ENCODE measurements around the gene RBM47.

The RBM47 gene

GRCh38 chr4:40627540-40627939, 2.1 kb downstream of the RBM47 start:
- no peak for DNase-seq
- in situ Hi-C loops (cut with MboI; ENCODE audit: low pct_unique_long_range_greater_than_20kb, low sequenced_read_pairs), result no loop called here

DNA sequence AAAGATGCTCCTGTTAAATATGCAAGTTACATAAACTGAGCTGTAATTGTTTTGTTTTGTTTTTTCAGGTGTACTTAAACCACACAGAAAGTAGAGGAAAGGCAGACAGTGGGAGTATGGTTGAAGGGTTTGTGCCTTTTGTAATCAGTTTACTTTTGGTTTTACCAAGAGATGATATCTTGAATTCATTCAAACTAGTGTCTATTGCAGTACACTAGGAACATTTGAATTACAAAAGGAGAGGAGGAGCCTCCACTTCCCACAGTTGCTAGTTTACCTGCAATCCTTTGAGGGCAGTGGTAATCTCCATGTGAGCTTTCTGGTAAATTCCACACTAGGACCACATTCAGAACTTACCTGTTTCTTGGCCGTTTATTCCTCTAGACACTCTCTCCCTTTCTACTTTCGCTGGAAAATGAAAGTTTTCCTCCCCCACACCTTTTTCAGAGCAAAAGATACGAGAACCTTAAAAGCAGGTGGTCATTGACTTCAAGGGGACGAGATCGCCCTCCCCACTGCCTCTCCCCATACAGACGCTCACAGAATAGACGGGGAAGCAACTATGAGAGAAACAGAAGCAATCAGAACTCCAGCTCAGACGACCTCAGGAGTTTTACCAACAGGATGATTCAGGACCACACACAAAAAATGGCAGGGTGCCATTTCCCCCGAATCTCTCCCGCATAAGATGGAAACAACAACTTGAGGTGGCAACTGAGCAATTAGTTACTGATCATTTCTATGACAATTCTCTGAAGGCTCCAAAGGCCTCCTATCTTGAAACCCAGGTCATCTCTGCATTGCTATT, 3.3 kb downstream of the RBM47 start:
- no peak for DNase-seq
- in situ Hi-C loops (cut with MboI; ENCODE audit: low pct_unique_long_range_greater_than_20kb, low sequenced_read_pairs), result no loop called here

- in situ Hi-C loops (cut with MboI; ENCODE audit: low pct_unique_long_range_greater_than_20kb, low sequenced_read_pairs), result no loop called here
These were observed 6.0 kb downstream of the RBM47 start for GRCh38 chr4:40623707-40624106.

GRCh38 chr4:40622913-40623312, 6.8 kb downstream of the RBM47 start:
- DNase-seq, result no peak
- in situ Hi-C loops (cut with MboI; ENCODE audit: low pct_unique_long_range_greater_than_20kb, low sequenced_read_pairs), result no loop called here

More at GRCh38 chr4:40623707-40624106, 6.0 kb downstream of the RBM47 start:
- DNase-seq, result no peak

GRCh38 chr4:40621592-40622512, 7.8 kb downstream of the RBM47 start:
- DNase-seq, result peak; percentile 99
- in situ Hi-C loops (cut with MboI; ENCODE audit: low pct_unique_long_range_greater_than_20kb, low sequenced_read_pairs), result no loop called here

- DNase-seq, result no peak
- in situ Hi-C loops (cut with MboI; ENCODE audit: low pct_unique_long_range_greater_than_20kb, low sequenced_read_pairs), result no loop called here
These were observed 8.5 kb downstream of the RBM47 start for GRCh38 chr4:40621229-40621591.

- in situ Hi-C loops (cut with MboI; ENCODE audit: low pct_unique_long_range_greater_than_20kb, low sequenced_read_pairs), result no loop called here
- DNase-seq, result no peak
These were observed 10.1 kb downstream of the RBM47 start for GRCh38 chr4:40619600-40619999.

DNA sequence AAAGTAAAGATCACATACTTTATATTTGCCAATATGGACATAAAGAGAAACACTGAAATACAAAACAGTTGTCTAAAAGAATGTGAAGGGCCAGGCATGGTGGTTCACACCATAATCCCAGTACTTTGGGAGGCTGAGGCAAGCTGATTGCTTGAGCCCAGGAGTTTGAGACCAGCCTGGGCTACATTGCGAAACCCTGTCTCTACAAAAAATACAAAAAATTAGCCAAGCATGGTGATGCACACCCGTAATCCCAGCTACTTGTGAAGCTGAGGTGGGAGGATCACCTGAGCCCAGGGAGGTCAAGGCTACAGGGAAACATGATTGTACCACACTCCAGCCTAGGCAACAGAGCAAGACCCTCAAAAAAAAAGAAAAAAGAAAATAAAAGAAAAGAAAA, 11.8 kb downstream of the RBM47 start:
- peak; percentile 35 for DNase-seq
- in situ Hi-C loops (cut with MboI; ENCODE audit: low pct_unique_long_range_greater_than_20kb, low sequenced_read_pairs), result no loop called here

DNA sequence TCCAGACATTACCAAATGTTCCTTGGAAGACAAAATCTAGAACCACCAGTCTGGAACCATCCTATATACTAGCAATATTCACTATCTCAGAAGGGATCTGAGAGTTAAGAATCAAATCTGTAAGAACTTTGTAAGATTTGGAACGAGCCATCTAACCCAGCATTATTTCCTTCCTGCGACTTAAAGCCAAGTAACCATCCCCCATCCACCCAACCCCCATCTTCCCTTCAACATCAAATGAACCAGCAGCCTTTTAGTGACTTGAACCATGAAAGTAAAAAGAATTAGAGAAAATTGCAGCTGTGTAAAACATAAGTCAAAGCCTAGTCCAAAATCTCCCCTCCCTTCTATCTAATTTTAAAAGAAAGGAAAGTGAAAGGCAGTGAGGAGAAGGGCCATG, 15.6 kb downstream of the RBM47 start:
- no peak for DNase-seq
- in situ Hi-C loops (cut with MboI; ENCODE audit: low pct_unique_long_range_greater_than_20kb, low sequenced_read_pairs), result no loop called here

DNA sequence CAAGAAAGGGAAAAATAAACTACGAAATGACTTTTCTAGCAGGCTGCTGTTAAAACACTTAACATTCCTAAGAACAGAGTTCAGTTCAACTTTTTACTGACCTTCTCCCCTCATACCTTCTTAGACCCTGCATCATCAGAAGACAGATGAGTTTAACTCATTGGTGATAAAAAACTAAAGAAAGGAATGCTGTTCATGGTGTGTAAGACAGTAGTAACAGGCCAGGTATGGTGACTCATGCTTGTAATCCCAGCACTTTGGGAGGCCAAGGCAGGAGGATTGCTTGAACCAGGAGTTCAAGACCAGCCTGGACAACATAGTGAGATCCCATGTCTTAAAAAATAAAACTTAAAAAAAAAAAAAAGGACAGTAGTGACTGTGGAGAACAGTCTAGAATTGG, 16.2 kb downstream of the RBM47 start:
- in situ Hi-C loops (cut with MboI; ENCODE audit: low pct_unique_long_range_greater_than_20kb, low sequenced_read_pairs), result no loop called here
- no peak for DNase-seq

- in situ Hi-C loops (cut with MboI; ENCODE audit: low pct_unique_long_range_greater_than_20kb, low sequenced_read_pairs), result no loop called here
- DNase-seq, result no peak
These were observed 16.8 kb downstream of the RBM47 start for GRCh38 chr4:40612831-40613230.

DNA sequence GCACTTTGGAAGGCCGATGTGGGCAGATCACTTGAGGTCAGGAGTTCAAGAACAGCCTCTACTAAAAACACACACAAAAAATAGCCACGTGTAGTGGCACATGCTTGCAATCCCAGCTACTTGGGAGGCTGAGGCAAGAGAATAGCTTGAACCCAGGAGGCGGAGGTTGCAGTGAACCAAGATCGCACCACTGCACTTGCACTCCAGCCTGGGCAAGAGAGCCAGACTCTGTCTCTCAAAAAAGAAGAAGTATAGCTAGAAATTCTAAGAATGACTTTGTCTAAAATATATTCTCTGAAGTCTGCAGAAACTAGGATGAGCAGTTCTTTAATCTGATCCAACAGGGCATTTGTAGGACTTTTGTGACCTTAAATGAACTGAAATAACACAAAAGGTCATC, 17.4 kb downstream of the RBM47 start:
- in situ Hi-C loops (cut with MboI; ENCODE audit: low pct_unique_long_range_greater_than_20kb, low sequenced_read_pairs), result no loop called here
- no peak for DNase-seq

- in situ Hi-C loops (cut with MboI; ENCODE audit: low pct_unique_long_range_greater_than_20kb, low sequenced_read_pairs), result no loop called here
These were observed 21.0 kb downstream of the RBM47 start for GRCh38 chr4:40608628-40609027.

GRCh38 chr4:40607221-40607620, 22.4 kb downstream of the RBM47 start:
- no peak for DNase-seq
- in situ Hi-C loops (cut with MboI; ENCODE audit: low pct_unique_long_range_greater_than_20kb, low sequenced_read_pairs), result no loop called here

More at GRCh38 chr4:40608628-40609027, 21.0 kb downstream of the RBM47 start:
- no peak for DNase-seq

GRCh38 chr4:40606239-40606767, 23.4 kb downstream of the RBM47 start:
- in situ Hi-C loops (cut with MboI; ENCODE audit: low pct_unique_long_range_greater_than_20kb, low sequenced_read_pairs), result no loop called here
- no peak for DNase-seq

DNA sequence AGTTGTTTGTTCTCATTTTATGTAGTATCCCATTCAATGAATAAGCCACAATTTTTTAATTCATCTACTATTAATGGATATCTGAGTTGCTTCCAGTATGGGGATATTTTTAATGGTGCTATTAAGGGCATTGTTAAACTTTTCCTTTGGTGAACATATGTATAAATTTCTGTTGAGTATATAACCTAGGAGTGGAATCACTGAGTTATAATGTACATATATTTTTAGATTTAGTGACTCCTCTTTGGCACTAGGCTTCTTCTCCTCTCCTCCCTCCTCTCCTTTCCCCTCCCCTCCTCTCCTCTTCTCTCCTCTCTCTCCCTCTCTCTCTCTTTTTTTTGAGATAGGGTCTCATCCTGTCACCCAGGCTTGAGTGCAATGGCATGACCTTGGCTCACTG, 26.4 kb downstream of the RBM47 start:
- DNase-seq, result no peak
- in situ Hi-C loops (cut with MboI; ENCODE audit: low pct_unique_long_range_greater_than_20kb, low sequenced_read_pairs), result no loop called here

- in situ Hi-C loops (cut with MboI; ENCODE audit: low pct_unique_long_range_greater_than_20kb, low sequenced_read_pairs), result no loop called here
- DNase-seq, result peak; percentile 84
These were observed 28.0 kb downstream of the RBM47 start for GRCh38 chr4:40601641-40602040.

- in situ Hi-C loops (cut with MboI; ENCODE audit: low pct_unique_long_range_greater_than_20kb, low sequenced_read_pairs), result no loop called here
- DNase-seq, result peak; percentile 38
These were observed 28.8 kb downstream of the RBM47 start for GRCh38 chr4:40600850-40601249.

GRCh38 chr4:40599431-40599830, 30.2 kb downstream of the RBM47 start:
- DNase-seq, result no peak
- in situ Hi-C loops (cut with MboI; ENCODE audit: low pct_unique_long_range_greater_than_20kb, low sequenced_read_pairs), result no loop called here

GRCh38 chr4:40596522-40596921, 33.1 kb downstream of the RBM47 start:
- no peak for DNase-seq
- in situ Hi-C loops (cut with MboI; ENCODE audit: low pct_unique_long_range_greater_than_20kb, low sequenced_read_pairs), result no loop called here
